Measurements from ENCODE around the gene ALX4. TPM values are rescaled to one million over a fixed set of nuclear protein-coding genes. Genes with fewer than 3 reads are reported as not detected.

ALX4 gene
- total RNA-seq, 1 experiment from 2014 or later, result 44.2 TPM

DNA sequence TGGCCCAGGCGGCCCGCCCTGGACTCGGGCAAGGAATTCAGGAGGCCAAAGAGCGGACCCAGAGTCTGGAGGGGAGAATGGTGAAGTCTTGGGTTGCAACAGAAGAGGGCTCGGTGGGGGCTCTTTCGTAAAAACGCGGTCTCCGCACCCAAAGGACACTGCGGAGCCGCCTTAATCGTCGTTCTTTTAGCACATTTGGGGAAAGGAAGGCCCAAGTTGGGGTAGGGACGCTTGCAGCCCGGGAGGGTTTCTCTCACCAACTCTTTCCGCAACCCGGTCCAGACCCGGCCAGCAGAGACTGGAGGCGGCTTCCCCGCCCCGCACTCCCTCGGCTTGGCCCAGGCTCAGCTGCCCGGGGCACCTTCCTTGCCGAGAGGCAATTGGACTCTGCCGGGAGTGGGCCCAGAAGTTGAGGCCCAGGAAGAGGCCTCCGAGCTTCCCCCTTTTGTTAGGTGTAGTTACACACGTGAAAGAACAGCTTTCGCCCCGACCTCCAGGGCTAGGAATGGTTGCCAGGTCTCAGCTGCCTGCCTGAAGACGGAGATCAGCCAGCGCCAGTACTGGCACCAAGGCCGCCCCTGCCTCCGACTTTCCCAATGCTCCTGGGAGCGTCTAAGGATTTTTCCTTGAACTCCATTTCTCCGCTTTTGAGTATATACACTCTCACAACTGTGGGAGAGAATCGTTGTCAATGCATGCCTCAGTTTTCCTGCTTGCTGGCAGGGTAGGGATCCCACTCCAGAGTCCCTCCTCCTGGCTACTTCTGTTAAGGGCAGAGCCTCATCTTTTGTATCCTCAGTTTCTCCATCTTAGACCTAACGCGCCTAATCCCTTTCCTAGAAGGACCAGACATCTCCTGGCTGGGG is 3.7 kb downstream of the ALX4 start:
- in situ Hi-C loops (cut with HindIII; ENCODE audit: low sequenced_read_pairs), result no loop called here
- no peak for DNase-seq (ENCODE audit: low spot score)

DNA sequence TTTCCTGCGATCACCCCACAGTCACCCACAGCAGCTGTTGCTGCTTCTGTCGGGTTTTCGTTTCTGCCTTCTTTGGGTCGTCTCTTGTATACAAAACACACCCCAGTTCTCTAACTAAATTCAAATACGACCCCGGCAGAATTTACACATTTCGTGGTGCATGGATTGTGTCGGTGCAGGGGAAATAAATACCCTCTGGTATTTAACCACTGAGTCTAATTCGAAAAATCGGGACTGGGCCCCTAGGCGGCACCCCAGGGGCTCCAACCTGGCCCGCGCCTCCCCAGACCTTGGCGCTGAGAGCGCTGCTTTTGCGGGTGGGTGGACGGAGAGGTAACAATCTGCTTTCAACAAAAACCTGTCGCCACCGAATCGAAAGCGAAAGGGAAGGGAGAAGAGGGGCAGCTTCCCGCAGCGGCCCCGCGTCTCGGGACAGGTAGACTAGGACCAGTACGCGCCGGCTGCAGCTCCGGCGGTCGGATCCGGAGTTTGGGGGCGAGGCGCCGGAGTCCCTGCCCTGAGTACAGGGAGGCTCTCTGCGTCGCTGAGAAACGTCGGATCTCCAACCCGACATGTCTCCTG is 4.4 kb downstream of the ALX4 start:
- in situ Hi-C loops (cut with HindIII; ENCODE audit: low sequenced_read_pairs), result no loop called here
- DNase-seq (ENCODE audit: low spot score), result no peak

DNA sequence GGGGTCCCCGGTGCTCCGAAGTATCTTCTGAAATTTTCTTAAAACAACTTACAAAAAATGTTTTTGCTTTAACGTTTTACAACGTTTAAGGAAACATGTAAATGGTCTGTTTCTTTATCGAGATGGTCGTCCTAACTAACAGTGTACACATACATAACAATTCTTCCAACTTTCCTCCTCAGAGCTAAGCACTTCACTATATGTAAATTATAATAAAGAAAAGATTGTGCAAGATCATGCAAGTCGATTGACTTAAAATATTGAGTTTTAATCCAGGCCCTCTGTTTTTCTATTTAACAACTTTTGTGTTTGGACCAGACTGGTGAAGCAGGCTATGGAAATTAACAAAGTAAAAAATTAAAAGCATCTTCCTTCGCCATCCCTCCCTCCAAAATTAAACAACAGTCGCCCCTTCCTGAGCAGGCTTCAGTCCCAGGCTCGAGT is 4.9 kb downstream of the ALX4 start:
- DNase-seq (ENCODE audit: low spot score), result no peak
- in situ Hi-C loops (cut with HindIII; ENCODE audit: low sequenced_read_pairs), result no loop called here

DNA sequence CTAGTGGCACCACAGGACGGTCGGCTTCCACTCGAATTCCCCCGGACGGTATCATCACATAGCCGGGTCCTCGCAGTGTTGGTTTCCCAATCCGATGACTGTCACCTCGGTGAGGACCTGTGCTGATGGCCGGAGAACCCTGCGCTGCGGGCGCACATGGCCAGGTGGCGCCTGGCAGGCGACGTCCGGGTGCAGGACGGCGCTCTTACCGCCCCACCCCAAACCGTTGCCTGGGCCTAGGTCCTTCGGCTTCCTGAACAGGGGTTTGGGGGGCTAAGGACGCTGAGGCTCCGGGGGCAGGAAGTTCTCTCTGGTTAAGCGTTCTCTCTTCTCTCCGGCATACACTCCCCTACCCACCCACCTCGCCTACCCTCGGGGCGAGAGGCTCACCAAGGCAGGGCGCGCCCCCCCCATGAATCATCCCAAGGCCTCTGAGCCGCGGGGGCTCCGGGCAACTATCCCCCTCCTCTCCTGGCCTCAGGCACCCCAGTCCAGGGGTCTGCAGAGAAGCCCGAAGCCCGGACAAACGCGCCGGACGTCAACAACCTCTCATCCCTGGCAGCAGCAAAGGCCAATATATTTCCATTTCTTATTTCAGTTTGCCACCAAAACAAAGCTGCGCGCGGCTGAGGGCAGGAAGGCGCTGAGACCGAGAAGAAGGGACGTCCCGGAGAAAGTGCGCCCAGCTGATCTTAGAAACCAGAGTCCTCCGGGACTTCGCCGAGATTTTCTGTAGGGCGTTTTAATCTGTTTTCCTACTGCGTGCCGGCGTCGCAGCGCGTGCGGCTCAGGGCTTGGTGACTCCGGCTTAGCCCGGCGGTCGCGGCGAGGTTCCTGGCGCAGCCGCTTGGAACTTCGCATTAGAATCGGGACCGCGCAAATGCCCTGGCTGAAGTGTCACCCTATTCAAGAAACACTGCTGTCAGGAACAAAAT is 5.6 kb downstream of the ALX4 start:
- no peak for DNase-seq (ENCODE audit: low spot score)
- in situ Hi-C loops (cut with HindIII; ENCODE audit: low sequenced_read_pairs), result no loop called here

DNA sequence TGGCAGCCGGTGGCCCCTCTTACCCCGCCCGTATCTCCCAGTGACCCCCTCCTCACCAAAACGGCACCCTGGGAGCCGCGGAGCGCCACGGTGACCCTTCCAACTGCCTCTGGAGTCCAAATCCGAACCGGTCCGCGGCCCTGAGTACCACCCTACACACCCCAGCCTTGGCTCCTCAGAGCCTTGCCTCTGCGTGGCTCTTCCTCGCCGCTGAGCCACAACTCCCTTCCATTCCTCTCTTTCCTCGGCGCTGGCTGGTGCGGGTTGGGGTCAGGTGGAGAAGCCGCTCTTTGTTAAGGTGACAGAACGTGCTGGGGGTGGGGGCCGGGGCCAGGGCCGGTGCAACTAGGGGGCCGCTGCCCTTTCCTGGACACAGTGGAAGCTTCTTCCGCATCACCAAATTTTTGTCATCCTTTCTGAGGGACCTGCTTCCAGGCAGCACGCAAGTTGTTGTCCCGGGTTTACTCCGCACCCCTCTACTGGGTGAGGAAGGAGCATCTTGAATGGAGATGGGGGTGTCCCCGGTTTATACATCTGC is 6.5 kb downstream of the ALX4 start:
- DNase-seq (ENCODE audit: low spot score), result no peak
- in situ Hi-C loops (cut with HindIII; ENCODE audit: low sequenced_read_pairs), result no loop called here

DNA sequence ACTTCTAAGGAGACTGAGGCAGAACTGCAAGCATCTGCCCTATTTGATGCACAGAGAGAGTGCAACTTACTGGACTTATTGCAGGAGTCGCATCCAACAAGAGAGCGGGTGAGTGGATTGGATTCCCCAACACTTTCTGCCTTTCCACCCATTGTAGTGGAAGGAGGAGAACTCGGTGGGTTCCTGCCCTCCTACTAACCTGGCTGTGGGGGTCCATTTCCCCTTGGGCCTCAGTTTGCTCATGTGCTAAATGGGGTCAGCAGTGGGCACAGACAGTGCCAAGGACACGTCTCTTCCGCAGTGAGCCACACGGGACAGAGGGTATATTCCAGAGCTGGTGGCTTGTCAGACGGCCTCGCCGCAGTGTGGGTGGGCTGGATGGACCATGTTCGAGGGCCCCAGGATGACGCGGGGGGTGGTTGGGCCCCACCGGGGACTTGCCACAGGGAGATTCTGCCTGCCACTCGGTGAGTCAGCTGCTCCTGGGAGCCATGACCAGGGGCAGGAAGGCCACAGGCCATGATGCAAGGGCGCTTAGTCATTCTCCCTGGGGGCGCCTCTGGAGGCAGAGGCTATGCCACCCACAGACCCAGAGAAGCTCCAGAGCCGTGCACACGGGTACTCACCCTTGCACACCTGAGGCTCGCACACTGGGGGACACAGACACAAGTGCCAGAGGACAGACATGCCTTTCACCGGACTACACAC is 8.2 kb downstream of the ALX4 start:
- DNase-seq (ENCODE audit: low spot score), result no peak
- in situ Hi-C loops (cut with HindIII; ENCODE audit: low sequenced_read_pairs), result no loop called here

DNA sequence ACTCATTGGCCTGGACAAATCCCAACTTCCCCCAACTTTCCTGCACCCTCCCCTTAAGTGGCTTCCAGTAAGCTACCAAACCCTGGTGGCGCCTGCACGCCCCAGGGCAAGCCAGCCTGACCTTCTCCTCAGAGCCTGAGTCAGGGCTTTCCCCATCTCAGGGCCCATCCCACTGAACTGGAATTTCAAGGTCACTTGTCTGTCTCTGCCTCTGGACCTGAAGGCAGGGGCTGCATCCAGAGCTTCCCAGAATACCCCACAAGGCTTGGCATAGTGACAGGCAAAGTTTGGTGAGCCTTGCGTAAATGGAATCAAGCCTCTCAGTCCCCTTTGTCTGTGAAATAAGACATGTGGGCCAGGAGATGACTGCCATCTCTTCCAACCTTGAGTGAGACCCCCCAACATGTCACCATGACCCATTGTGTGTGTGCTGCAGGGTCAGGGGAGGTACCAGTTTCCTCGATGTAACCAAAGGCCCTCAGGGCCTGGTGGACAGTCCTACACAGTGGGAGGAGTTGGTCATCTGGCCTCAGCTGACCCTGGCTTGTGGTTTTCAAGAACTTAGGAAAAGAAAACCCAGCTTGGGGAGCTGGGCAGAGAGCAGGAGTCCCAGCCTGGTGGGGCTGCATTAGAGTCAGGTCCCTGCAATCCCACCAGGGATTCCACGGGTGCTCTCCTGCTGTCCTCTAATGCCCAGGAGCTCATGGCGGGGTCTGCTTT is 8.9 kb downstream of the ALX4 start:
- DNase-seq (ENCODE audit: low spot score), result no peak
- in situ Hi-C loops (cut with HindIII; ENCODE audit: low sequenced_read_pairs), result no loop called here

DNA sequence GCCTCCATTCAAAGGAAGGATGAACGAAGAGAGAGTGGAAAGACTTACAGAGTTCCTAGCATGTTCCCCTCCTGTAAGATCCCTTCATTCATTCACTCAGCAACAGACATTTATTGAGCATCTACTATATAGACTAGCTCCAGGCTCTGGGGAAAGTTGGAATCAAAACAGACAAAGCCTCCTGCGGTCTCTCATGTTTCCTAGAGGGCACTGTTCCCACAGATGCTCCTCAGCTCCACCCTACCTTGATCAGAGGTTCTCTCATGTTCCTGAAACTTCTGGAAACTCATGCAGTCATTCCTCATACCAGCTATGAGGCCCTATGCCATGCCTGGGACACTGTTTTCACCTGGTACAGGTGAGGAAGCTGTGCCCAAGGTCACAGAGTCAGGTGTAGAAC is 11.1 kb downstream of the ALX4 start:
- DNase-seq (ENCODE audit: low spot score), result no peak
- in situ Hi-C loops (cut with HindIII; ENCODE audit: low sequenced_read_pairs), result no loop called here

DNA sequence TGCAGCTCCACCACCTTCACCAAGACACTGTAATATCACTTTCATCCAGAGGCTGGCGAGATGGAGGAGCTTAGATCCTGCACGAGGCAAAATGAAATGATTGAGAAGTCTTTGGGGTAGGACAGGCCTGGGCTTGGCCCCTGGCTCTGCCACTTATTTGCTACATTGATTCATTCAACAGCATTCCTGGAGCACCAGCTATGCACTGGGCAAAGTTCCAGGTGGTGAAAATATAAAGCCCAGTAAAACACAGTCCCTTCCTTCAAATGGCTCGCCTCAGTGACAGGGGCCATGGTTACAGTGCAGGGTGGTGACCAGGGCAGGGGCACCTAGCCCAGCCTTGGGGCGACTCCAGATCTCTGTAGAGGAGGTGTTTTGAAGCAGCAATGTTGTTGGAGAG is 19.7 kb downstream of the ALX4 start:
- in situ Hi-C loops (cut with HindIII; ENCODE audit: low sequenced_read_pairs), result no loop called here
- no peak for DNase-seq (ENCODE audit: low spot score)

DNA sequence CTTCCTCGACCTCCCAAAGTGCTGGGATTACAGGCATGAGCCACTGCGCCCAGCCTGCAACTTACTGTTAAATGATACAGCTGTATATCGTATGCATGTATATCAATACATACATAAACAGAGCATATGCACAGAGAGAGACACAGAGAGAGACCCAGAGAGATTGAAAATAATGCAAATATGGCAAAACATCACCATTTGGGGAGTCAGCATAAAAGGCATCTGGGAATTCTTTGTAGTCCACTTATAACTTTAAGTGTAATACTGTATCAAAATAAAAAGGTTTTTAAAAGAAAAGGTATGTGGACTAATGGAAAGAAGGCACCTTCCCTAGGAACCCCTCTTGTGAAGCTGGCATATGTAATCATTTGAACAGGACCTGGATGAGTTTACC is 21.8 kb downstream of the ALX4 start:
- no peak for DNase-seq (ENCODE audit: low spot score)
- in situ Hi-C loops (cut with HindIII; ENCODE audit: low sequenced_read_pairs), result no loop called here

DNA sequence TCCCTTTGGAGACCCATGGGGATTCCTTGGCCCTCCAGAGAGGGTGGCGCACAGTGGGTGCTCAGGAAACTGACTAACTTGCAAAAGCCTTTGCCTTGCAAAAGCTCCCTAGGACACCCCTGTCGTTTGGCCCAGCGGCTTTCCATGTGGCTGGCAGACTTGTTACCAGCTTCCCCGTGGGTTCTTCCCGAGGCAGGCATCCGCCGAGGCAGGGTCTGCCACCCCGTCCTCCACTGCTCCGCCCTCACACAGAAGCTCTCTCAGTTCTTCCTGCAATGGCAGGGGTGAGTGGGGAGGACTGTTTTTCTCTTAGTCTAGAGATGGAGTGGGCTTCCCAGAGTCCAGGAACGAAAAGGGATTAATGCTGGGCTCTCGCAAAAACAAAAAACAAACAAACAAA is 23.0 kb downstream of the ALX4 start:
- no peak for DNase-seq (ENCODE audit: low spot score)
- in situ Hi-C loops (cut with HindIII; ENCODE audit: low sequenced_read_pairs), result no loop called here

DNA sequence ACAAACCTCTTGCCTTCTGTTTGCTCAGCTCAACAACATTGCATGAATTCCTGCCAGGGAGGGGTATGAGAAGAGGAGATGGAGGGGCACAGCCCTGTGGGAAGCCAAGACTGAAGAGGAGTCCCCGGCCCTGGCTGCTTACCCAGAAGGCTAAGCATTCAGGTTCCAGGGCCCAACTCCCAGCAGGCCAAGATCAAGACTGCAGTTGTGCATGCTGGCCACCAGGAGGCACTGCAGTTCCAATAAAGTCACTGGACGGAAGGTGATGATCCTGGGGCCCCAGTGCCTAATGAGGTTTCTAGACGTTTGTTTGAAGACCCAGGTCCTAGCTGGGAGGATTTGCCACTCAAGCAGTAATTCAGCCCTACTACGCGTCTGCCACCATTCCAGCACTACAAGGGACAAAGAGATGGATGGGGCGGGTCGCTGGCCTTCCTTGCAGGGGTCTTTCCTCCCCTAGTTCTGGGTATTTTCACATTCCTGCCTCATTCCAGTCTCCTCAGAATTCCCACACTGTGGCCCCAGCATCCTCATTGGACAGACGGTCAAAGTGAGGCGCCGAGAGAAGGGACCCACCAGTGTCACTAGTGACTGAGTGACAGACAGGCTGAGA is 23.6 kb downstream of the ALX4 start:
- in situ Hi-C loops (cut with HindIII; ENCODE audit: low sequenced_read_pairs), result no loop called here
- DNase-seq (ENCODE audit: low spot score), result peak; percentile 51

DNA sequence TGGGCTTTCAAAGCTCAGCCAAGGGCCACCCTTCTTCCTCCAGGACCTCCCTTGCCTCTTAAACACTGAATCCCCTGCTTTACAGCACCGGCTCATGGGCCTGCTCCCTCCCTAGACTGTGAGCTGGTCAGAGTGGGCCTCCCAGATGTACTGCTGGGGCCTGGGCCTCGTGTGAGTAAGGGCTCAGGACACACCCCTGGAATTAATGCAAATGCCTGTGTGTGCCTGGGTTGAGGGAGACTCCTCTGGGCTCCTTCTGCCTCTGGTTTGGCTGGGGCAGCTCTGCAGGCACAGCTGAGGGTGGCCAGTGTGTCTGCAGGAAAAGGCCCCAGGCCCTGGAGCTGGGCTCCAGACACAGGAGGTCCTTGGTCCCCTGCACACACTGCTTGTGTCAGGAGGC is 24.2 kb downstream of the ALX4 start:
- in situ Hi-C loops (cut with HindIII; ENCODE audit: low sequenced_read_pairs), result no loop called here
- DNase-seq (ENCODE audit: low spot score), result no peak

DNA sequence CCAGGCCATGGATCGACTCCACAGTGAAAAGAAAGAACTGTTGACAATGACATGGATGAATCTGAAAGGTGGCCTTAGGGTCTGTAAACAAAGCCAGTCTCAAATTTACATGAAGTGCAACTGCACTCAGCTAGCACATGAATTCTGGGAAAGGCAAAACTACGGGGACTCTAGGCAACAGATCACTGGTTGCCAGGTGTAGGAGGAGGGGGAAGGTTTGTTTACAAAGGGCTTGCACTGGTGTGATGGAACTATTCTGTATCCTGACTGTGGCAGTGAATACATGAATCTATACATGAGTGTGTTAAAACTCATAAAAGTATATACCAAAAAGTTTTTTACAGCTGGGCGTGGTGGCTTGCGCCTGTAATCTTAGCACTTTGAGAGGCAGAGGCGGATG is 27.3 kb downstream of the ALX4 start:
- in situ Hi-C loops (cut with HindIII; ENCODE audit: low sequenced_read_pairs), result no loop called here
- no peak for DNase-seq (ENCODE audit: low spot score)

DNA sequence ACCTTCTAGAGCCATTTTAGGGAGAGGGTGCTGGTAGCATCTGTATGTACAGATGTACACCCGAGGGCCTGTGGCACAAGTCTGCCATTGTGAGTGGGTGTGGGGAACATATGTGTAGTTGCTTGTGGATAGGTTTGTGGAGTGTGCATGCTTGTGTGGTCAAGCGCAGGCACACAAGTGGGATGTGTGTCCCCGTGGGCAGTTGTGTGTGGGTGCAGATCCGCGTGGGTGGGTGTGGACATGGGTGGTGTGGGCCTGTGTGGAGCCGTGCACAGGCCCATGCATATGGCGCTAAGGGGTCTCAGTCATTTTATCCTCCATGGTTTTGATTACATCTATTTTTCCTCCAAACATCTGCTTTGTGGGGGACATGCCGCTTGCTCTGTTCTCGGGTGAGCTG is 28.8 kb downstream of the ALX4 start:
- no peak for DNase-seq (ENCODE audit: low spot score)
- in situ Hi-C loops (cut with HindIII; ENCODE audit: low sequenced_read_pairs), result no loop called here

DNA sequence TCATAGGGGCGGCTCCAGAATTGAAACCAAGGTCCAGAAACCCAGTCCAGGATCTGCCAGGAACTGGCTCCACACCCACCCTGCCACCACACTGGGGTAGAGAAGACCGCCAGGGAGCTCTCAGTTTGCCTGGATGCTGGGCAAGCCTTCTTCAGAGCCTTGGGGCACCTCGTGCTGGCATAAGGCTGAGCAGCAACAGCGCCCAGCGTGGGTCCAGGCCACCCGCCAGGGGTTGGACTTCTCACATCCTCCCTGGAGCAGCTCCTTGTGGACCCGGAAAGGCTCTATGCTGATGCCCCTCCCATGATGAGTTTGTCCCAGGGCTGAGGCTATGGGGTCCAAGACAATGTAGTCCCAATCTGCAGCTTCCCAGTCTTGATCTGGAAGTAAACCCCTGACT is 29.7 kb downstream of the ALX4 start:
- no peak for DNase-seq (ENCODE audit: low spot score)
- in situ Hi-C loops (cut with HindIII; ENCODE audit: low sequenced_read_pairs), result no loop called here

DNA sequence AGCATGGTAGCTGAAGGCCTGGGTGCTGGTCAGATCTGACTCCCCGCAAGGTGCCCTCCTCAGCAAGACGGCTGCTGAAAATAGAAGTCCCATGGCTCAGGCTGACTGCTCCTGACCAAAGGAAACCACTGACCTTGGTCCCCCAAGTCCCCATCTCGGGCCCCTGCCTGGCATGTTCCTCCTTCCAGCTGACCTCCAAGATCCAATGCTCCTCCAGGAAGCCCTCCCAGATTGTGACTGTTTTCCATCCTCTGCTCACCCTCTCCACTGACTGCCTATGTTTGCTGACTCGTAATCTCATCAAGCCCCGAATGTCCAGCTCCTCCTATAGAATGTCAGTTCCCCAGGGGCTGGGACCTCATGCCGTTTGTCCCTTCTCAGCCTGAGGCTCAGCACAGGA is 30.5 kb downstream of the ALX4 start:
- DNase-seq (ENCODE audit: low spot score), result no peak
- in situ Hi-C loops (cut with HindIII; ENCODE audit: low sequenced_read_pairs), result no loop called here

All from G401 (cell line).